ENCODE data around the gene SLX4IP. TPM values are rescaled to one million over a fixed set of nuclear protein-coding genes. Genes with fewer than 3 reads are reported as not detected.
"Not testable (repeated sequence)": the region's sequence is repeated elsewhere in the genome, so short reads cannot be mapped to it uniquely, and the experiment has no call there.

The SLX4IP gene
- polyA plus RNA-seq, 4 donors = 3.8 to 11.1 (median 8.6) TPM

DNA sequence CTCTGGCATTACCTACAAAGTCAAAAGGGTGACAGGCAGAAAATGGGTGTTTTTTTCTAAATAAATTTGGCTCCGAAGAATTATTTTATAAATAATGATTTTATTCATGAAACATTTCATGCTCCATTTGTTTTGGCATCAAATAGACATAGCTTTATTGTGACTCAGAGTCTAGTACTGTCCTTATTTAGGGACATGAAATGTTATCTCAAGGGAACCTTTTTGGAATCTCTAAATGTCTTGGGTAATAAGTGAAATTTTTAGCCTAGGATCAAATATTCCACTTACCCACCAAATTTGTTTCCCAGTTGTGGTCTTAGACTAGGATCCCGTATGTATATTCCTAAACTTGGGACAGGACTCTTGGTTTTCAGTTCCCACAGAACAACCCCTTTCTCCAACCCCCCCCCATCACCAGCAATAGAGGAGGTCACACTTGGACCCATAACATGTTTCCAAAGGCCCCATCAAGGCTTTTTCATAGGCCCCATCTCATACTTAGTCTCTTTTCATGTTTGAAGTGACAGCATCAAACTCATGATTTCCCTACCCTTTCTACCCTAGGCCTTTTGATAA is 156.9 kb downstream of the SLX4IP start:
- no peak for DNase-seq (ENCODE audit: low read depth in 4 of 4, low spot score in 3 of 4)

DNA sequence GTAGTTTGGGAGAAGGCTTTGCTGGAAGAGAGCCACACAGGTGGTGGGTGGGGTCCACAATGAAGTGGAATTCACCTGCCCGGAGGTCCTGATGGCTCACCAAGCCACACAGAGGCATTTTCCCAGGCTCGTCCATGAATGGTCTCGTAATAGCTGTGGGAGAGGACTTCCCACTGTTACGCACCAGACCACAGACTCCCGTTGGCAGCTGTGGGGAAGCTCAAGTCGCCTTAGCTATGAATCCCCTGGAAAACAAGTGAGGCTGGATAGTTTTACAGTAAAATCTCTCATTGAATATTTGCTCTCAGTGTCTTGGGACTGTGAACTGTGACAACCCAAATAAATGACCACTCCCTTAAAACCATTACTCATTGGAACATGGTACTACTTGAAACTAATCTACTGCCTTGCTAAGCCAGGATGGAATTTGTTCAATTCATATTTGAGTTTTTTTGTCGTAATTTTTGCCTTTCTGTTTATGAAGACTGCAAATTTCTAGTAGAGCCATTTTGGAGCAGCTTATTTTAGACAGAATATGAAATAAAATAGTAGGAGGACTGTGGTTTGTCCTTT is 159.3 kb downstream of the SLX4IP start:
- no peak for DNase-seq (ENCODE audit: low read depth in 4 of 4, low spot score in 3 of 4)

DNA sequence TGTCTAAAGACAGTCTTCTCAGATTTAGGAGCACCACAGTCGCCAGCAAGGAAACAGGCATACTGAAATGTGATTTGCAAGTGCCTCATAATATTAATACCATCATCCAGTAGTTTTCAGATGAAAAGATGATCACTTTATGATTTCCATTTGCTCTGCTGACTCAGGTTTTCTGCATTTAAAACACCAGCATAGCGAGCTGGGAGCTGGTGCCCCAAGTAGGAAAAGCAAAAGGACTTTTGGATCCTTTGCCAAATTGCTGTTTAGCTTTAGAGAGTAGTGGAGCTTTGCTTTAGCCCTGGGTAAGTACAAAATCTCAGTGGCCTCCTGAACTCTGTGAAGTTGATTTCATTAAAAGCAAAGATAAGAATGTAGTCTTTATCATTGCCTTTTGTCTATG is 160.2 kb downstream of the SLX4IP start:
- no peak for DNase-seq (ENCODE audit: low read depth in 4 of 4, low spot score in 3 of 4)

DNA sequence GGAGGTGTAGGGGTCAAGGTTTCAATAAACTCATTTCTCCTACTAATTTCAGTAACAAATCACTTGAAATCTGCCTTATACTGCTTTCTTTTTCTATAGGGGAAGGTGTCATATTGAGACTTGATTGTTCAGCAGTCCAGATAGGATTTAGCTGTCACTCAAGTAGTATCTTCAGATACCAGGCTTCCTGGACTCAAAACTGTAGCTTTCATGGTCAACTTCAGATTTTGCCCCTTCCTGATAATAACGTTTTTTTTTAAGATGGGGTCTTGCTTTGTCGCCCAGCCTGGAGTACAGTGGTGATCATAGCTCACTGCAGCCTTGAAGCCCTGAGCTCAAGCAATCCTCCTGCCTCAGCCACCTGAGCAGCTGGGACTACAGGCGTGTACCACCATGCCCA is 160.9 kb downstream of the SLX4IP start:
- no peak for DNase-seq (ENCODE audit: low read depth in 4 of 4, low spot score in 3 of 4)

GRCh38 chr20:10596710-10597121 is 161.6 kb downstream of the SLX4IP start:
- no peak for DNase-seq (ENCODE audit: low read depth in 4 of 4, low spot score in 3 of 4)

DNA sequence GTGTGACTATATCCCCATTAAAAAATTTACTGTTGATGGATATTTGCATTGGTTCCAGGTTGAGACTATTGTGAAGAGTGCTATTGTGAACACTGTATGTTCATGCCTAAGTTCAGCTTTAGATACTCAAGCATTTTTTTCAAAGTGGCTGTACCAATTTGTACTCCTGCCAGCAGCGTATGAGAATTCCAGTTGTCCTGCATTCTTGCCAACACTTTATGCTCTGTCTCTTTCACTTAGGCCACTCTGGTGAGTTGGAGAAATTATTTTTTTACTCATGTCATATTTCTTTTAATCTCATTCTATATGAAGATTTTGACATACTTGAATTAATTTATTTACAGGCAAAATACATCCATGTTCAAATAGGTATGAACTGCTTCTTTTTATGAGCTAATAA is 162.5 kb downstream of the SLX4IP start:
- DNase-seq (ENCODE audit: low read depth in 4 of 4, low spot score in 3 of 4) = no peak

GRCh38 chr20:10602221-10602871 is 167.2 kb downstream of the SLX4IP start:
- DNase-seq (ENCODE audit: low read depth in 4 of 4, low spot score in 3 of 4) = no peak

GRCh38 chr20:10603378-10603777 is 168.3 kb downstream of the SLX4IP start:
- DNase-seq (ENCODE audit: low read depth in 4 of 4, low spot score in 3 of 4) = no peak

DNA sequence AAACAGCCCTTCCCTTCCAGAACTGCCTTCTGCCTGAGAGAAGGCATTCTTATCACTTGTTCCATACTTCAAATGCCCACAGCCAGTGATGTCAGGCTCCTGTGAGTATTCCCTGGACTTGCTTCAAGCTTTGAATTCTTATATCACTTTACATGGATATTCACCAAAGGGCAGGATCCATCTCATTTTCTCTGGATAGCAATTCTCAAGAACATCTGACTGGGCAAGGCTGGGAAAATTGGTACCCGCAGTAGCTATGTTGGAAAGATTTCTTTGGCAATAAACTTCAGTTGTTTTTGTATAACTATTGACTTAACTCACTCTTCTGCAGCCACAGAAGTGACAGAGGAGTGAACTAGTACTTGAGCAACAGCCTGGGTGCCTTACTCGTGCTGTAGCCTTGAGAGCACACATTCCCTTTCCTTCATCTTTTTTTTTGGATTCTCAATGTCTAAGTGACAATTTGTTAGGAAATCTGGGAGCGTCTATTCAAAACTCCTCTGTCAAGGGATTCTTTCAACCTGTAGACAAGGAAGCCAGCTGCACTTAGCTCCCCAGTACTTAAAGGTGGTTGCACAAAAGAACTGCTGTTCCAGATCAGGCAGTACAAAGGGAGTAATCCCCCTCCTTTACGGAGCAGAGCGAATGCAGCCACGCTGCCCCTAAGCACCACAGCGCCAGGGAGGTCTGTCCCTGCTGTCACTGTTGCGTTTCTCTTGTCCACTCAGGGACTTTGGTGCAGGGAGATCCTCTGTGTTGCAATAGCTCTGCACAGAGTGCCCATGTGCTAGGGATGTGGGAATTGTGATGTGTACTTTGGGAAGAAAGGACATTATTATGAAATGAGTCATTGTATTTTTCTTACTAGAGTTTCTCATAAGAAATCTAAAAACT is 169.1 kb downstream of the SLX4IP start:
- DNase-seq (ENCODE audit: low read depth in 4 of 4, low spot score in 3 of 4) = no peak

DNA sequence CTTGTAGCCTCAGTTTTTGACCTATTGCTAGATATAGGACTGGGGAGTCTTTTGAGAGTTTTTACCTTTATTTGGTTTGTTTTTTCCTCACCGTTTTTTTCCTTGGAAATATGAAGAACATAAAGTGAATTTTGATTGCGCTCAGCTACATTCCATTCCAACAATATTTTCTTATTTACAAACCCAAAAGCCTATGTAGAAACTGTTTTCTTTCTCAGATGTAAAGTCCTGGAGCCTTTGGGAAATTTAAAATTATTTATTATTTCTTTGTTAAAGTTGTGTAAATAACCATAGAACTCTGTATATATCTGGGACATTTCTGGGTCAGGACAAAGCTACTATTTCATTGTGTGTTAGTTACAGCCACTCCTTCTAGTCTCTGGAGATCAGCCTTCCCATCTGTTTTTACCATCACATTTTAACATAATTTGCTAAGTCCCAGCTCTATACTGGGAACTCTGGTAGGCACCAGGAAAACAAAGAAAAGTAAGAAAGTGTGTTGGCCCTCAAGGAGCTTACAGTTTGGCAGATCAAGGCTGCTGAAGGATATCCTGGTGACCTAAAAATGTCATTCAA is 169.8 kb downstream of the SLX4IP start:
- no peak for DNase-seq (ENCODE audit: low read depth in 4 of 4, low spot score in 3 of 4)

- DNase-seq (ENCODE audit: low read depth in 4 of 4, low spot score in 3 of 4) = no peak
Measured at GRCh38 chr20:10605547-10606195, 170.6 kb downstream of the SLX4IP start.

DNA sequence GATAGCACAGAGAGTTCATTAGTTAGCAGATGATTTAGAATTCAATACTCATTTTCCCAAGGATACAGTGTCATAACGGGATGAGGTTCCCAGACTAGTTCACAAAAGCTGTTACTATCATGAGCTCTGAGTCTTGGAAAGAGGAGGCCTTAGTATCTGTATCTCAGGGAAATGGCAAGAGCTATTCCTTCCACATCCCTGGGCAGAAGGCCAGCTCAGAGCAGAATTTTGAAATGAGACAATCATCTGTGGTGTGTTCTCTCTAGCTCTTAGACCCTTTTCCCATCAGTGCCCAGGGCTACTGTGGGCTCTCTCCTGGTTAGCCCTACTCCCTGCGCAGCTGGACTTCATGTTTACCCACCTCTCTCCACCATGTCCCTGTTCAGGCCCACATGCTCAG is 174.2 kb downstream of the SLX4IP start:
- DNase-seq (ENCODE audit: low read depth in 4 of 4, low spot score in 3 of 4) = no peak

DNA sequence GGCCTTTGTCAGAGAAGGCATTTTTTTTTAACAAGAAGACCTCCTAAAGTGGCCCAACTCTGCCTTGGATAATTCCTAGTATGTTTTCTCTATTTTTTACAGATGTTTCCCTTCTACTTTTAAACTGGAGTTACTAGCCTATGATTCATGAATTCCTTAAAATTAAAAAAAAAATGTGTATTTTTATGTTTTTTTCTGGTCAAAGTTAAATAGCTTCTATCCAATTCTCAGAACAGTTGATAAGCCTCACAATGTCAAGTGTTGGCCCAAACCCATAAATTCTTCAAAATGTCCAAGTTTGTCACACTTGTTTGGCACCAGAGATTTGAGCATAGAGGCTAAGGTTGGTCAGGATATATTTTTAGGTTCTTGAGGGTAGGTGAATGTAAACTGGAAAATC is 174.7 kb downstream of the SLX4IP start:
- no peak for DNase-seq (ENCODE audit: low read depth in 4 of 4, low spot score in 3 of 4)

DNA sequence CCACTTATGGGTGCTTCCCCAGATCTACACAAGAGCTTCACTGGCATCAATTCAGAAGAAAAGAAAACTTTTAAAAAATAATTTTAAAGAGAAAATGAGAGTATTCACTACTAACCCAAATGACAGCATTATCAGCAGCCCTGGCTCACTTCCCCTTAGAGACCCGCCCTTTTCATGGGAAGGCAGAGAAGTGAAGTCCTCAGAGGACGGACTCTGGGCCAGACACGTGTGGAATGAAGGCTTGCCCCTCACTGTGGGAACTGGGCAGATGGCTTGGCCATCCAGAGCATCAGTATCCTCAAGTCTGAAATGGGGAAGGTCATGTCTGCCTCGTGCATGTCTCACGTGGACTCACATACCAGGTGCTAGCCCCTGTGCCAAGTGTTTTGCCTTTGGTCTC is 175.1 kb downstream of the SLX4IP start:
- no peak for DNase-seq (ENCODE audit: low read depth in 4 of 4, low spot score in 3 of 4)

- no peak for DNase-seq (ENCODE audit: low read depth in 4 of 4, low spot score in 3 of 4)
Measured at GRCh38 chr20:10611357-10611756, 176.3 kb downstream of the SLX4IP start.

GRCh38 chr20:10613426-10613825 is 178.3 kb downstream of the SLX4IP start:
- not testable (repeated sequence) for DNase-seq (ENCODE audit: low read depth in 4 of 4, low spot score in 3 of 4)

DNA sequence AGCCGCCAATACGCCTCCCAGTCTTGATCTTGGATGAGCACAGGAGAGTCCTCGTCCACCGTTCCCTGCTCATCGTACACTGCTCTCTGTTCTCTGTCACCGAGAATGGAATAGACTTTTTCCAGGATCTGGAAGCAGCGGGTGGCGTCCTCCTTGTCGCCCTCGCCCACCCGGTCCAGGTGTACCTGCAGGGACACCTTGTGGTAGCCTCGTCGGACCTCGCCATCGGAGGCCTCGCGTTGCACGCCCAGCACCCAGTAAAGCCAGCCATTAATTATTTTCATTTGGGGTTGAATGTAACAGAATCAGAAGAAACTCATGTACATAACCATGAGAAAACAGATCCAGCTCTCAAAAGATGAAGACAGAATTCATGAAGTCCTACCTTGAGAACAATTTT is 178.8 kb downstream of the SLX4IP start:
- no peak for DNase-seq (ENCODE audit: low read depth in 4 of 4, low spot score in 3 of 4)

DNA sequence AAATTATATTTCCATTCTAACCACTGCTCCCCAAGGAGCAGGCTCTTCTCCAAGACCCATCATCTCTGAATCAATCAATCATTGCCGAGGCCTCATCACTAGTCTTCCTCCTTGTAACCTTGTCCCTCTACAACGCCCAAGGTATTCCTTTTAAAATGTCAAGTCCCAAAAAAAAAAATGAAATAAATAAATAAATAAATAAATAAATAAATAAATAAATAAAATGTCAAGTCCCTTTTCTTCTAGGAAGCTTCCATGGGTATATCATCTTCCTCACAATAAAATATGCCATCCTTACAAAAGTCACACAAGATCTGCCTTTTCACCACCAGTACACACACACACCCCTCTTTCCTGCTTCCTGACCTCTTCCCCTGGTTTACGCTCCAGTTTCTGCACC is 181.1 kb downstream of the SLX4IP start:
- DNase-seq (ENCODE audit: low read depth in 4 of 4, low spot score in 3 of 4) = no peak

DNA sequence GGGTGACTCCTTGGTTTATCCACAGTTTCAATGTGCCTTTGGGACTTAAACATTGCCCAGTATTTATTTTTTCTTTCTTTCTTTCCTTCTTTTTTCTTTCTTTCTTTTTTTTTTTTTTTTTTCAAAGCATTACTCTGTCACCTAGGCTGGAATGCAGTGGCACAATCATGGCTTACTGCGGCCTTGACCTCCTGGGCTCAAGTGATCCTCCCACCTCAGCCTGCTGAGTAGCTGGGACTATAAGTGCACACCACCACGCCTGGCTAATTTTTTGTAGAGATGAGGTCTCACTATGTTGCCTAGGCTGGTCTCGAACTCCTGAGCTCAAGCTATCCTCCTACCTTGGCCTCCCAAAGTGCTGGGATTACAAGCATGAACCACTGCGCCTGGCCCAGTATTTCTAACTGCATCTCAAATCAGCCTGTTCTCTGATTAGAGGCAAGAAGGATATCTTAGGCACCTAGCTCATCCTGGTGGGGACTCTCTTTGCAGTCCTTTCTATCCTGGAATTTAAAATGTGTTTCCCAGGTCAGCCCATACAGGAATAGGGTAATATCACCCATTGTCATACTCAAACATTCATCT is 182.5 kb downstream of the SLX4IP start:
- DNase-seq (ENCODE audit: low read depth in 4 of 4, low spot score in 3 of 4) = not testable (repeated sequence)

DNA sequence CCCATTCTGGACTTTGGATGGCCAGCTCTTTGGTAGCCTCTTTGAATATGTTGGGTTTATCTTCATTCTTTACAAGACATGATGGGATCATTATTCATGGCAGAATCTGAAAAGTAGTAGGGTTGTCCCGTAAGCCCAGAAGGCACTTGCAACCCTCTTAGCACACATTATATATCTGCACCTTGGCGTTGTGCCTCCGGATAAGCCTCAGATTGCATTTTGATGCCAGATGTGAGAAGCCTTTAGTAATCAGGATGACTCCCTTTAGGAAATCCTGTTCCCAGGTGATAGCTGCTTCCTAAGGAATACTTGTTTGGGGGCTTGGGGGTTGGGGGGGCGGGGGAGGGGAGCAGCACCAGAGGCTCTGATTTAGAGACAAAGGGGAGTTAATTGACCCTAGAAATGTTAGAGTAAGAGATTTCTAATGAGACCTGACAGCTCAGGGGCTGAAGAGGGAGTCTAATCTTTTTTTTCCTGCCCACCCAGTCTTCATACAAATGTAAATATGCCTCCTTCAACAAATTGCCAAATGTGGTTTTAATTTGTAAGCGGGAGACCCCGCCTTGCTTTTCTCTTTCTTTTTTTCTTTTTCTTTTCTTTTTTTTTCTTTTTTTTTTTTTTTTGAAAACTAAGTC is 183.6 kb downstream of the SLX4IP start:
- no peak for DNase-seq (ENCODE audit: low read depth in 4 of 4, low spot score in 3 of 4)

Data from left renal pelvis (tissue), 4 donors.